GM18517 (cell line): ENCODE measurements around the gene HTR4.
"Not testable (repeated sequence)": the region's sequence is repeated elsewhere in the genome, so short reads cannot be mapped to it uniquely, and the experiment has no call there.

Experiments used
- ATAC-seq: cut with Tn5 transposase; IDR thresholded peaks from one replicate; pipeline ENCODE4 v1.9.1; 2021; ENCODE audit warnings: mild to moderate bottlenecking, moderate library complexity; ENCODE audit not compliant: unreplicated experiment

HTR4 gene, protein sequence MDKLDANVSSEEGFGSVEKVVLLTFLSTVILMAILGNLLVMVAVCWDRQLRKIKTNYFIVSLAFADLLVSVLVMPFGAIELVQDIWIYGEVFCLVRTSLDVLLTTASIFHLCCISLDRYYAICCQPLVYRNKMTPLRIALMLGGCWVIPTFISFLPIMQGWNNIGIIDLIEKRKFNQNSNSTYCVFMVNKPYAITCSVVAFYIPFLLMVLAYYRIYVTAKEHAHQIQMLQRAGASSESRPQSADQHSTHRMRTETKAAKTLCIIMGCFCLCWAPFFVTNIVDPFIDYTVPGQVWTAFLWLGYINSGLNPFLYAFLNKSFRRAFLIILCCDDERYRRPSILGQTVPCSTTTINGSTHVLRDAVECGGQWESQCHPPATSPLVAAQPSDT

DNA sequence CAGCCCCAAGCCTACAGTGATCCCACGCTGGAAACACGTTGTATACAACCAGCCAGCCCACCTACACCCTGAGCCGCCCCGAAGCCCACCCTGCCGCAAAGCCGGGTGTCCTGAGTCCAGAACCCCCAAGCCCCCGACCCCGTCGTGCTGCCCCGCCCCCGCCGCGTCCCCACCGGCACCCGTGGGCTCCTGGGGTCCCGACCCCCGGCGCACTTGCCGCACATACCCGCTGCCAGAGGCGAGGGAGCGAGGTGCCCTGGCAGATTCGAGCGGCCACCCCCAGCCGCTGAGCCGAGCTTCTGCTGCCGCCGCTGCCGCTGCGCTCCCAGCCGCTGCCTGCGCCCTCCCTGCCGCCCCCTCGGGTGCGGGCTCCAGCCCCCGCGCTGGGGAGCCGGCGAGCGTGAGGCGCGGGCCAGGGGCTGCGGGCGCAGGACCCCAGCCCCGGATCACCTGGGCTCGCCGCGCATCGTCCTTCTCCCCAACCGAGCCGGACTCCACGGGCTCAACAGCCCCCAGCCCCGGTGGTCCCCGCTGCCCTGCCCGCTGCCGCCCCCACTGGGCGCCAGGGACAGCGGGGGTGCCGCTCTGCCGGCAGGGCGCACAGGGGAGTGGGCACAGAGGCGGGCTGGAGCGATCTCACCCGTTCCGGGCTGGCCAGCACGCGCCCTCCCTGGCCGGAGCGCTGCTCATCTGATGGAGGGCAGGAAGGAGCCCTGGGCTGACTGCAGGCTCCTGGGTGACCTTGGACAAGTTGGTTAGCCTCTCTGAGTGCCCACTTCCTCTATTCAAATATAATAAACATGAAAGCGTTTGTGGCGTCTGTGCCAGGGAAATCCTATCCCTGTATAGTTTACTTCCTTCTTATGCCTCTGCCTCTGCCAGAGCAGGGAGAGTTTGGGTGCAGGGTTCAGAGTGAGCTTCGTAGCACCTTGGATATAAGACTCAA lies at the start of gene HTR4:
Gene HTR4 (minus strand): TSS at position 692 of the 946 bp plus-strand sequence. CDS start 17,513 bp downstream, outside the sequence.
- ATAC-seq, result no peak

DNA sequence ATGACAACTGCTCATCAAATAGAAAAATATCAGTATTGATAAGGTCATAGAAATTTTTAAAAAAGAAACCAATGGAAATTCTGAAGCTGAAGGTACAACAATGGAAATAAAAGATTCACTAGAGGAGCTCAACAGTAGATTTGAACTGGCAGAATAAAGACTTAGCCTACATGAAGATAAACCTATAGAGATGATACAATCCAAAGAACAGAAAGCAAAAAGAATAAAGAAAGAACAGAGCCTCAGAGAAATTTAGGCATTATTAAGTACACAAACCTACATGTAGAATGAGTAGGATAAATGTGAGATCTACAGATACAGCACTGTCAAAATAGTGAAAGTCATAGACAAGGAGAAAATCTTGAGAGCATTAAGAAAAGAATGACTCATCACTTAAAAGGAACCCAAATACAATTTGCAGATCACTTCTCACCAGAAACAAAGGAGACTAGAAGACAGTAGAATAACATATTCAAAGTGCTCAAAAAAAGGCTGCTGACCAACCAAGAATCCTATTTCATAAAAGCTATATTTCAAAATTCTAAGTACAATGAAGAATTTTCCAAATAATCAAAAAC lies 47.8 kb upstream of the HTR4 start:
- ATAC-seq, result no peak

DNA sequence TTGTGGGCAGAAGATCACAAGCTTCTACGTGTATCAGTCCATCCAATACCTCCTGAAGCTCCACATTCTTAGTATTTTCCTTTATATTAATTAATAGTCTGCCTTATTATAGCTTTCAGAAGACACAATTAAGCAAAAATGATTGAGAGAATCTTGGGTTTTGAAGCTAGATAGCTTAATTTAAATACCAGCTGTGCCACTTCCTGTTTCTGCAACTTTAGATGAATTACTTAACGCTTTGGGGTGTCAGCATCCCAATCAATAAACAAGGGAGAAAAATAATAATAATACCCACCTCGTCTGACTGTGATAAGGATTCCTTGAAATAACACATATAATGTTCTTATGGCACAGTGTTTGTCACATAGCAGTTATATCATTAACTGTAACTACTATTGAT lies 44.7 kb upstream of the HTR4 start:
- no peak for ATAC-seq

DNA sequence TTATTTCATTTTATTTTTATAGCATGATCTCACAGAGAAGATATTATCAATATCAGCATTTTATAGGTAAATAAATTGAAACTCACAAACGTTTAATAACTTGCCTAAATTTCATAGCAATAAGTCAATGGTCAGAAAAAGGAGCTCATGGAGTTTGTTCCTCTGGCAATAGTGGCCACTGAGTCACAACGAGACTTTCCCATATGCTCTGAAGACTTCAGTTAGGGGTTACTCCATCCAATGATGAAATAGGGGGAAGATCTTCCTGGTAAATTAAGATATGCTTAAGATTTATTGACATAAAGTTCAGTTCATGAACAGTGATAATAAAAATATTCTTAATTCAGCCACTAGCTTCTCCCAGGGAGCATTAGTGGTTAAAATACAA lies 43.5 kb upstream of the HTR4 start:
- no peak for ATAC-seq

DNA sequence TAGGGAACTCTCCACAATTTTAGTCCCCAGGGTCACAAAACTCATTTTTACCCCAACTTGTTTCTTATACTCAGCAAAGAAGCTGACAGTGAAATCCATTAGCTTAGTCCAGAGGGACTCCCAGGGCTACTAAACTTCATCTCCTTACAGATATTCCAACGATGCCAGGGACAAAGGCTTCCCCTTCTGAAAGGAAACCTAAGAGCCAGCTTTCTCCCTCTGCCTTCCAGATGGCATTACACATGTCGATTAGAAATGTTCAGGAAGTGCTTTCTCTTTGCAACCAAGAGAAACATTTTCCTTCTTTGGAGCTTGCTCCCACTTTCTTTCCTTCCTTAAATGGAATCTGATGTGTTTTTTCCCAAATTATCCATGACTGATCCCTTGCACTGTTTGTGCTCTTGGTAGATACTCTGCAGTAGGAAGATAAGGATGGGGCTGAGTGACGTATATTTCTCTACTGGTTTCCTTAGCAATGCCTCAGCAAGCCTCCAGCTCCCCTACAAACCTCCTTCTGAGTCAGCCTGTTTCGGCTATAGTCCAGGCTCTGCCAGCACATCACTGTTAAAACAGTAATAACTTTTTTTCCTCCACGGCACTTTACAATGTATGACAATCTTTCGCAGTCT lies 43.0 kb upstream of the HTR4 start:
- ATAC-seq, result no peak

DNA sequence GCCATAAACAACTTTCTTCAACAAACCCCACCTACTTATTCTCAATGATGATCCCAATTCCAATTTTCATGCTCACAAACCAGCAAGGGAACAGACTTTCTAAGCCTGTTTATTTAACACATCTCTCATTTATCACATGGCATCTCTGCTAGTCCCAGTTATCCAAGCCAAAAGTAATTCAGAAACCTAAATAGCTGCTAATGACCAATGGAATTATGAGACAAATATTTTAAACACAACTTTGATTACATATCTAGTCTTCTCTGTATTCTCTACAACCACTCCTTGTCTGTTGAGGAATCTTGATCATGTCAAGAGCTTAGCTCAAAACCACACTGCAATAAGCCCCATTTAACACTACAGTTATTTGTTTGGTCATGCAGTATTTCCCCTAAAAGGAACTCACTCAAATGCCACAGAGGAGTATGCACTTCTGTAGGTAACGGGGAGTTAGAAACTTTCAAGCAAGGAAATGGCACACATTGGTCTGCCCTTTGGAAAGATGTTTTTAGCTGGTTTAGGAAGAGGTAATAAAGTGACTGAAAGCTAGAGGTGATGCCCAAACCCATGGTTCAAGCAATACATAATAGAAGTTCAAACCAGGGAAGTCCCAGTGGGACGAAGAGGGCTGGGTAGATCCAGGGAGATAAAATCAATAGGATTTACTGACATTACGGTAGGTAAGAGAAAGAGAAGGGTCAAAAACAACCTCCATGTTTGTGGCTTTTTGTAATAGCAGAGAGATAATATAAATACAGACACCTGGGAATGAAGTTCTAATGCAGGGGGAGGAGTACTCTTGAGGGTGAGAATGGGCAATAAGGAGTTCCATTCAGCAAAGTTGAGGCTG lies 42.1 kb upstream of the HTR4 start:
- ATAC-seq, result no peak

DNA sequence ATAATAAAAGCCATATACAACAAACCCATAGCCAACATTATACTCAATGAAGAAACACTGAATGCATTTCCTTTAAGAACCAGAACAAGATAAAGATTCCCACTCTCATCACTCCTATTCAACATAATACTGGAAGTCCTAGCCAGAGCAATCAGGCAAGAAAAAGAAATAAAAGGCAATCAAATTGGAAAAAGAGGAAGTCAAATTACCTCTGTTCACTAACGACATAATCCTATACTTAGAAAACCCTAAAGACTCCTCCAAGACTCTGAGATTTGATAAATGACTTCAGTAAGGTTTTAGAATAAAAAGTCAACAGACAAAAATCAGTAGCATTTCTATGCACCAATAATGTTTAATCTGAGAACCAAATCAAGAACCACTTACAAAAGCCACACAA lies 36.6 kb upstream of the HTR4 start:
- ATAC-seq, result no peak

DNA sequence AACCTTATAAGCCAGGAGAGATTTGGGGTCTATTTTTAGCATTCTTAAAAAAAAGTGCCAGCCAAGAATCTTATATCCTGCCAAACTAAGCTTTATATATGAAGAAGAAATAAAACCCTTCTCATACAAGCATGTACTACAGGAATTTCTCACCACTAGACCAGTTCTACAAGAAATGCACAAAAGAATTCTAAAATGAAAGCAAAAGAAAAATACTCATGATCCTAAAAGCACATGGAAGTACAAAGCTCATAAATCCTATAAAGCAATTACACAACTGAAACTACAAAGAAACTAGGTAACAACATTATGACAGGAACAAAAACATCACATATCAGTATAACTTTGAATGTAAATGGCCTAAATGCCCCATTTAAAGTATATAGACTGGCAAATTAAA lies 34.5 kb upstream of the HTR4 start:
- ATAC-seq, result no peak

DNA sequence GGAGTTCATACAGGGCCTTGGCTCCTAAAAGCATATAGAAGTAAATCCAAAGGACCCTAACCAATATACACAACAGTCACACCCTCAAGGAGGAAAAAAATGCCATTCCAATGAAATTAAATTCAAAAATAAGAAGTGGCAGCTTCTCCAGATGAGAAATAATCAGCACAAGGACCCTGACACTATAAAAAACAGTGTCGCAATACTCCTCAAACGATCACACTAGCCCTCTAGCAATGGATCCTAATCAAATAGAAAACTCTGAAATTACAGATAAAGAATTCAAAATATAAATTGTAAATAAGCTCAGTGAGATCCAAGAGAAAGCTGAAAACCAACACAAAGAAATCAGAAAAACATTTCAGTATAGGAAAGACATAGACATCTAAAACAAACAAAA lies 33.5 kb upstream of the HTR4 start:
- no peak for ATAC-seq

DNA sequence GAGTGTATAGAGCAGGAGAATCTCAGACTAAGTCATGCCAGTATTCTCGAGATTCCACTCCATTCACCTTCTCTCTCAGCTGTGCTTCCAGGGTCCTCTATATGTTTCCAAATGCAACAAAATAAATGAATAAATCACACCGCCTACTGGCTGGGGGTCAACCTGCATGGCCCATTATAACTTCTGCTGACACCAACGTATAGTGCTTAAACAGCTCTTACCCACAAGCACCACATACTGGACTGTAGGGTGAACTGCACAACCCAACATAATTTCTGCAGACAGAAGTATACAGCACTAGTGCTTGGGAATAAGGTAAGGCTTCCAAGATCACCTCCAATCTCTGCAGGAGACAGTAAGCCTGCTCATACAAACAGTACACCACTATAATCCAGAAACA lies 33.1 kb upstream of the HTR4 start:
- peak; percentile 97 for ATAC-seq

DNA sequence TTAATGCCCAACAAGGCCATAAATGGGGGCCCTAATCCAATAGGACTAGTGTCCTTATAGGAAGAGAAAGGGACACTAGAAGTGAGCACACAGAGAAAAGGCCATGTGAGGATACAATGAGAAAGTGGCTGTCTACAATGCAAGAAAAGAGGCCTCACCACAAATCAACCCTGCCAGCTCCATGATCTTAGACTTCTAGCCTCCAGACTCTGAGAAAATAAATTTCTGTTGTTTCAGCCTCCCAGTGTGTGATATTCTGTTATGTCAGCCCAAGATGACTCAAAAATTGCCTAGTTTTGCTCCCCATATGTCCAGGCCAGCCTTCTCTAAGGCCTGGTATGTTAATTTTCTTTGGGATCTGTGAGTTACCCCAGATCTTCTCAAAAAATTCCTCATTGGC lies 32.3 kb upstream of the HTR4 start:
- ATAC-seq, result no peak

DNA sequence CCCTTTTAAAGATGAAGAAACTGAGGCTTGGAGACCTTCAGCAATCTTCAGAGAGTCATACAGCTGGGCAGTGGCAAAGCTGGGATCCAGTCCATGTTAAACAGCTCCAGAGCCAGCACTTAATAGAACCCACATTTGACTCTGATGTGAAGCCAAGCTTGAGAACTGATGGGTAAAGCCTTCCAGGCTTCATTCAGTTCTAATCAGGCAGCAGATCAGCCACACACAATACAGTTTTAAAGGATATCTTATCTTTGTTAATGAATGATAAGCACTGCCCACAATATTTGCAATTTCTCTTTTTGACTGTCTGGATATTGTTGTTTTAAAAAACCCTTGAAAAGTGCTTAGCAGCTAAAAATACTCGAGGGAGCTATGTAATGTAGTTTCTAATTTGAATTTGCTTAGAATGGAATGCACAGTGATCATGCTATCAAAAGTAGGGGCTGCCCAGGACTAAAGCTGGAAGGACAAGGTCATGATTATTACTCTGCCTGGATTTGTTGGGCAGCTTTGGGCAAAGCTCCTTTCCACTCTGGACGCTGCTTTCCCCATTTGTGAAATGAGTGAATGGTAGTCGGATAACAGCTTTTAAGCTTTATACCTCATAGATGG lies 31.3 kb upstream of the HTR4 start:
- ATAC-seq, result no peak

DNA sequence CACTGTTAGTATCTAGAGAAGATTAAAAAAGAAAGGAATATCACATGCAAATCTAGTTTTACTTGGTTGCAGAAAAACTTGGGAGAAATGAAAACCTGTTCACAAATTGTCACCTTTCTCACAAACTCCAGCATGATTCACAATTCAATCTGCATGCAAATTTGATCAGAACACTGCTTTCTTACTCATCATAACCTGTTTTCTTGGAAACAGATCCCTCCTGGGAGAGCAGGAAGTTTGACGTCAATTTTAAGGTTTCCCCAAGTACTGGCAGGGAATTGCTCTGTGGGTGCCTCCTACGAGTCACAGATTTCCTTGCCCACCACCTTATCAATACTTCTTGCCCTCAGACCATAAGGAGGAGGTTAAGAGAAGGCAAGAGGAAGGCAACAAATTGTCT lies 30.2 kb upstream of the HTR4 start:
- no peak for ATAC-seq

DNA sequence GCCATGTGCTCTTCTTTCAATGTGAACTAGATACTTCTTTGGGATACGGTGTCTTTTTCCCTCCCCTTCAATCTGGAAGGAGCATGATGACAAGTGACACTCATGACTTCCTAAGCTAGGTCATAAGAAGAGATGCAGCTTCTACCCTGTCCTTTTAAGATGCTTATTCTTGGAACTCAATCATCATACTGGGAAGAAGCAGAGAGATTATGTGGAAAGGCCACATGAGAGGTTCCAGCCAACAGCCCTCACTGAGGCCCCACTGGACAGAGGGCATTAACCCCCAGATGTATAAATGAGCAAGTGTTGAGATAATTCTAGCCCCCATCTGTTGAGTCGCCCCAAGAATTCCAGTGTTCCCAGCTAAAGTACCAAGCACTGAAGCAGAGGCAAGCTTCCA lies 29.3 kb upstream of the HTR4 start:
- no peak for ATAC-seq

DNA sequence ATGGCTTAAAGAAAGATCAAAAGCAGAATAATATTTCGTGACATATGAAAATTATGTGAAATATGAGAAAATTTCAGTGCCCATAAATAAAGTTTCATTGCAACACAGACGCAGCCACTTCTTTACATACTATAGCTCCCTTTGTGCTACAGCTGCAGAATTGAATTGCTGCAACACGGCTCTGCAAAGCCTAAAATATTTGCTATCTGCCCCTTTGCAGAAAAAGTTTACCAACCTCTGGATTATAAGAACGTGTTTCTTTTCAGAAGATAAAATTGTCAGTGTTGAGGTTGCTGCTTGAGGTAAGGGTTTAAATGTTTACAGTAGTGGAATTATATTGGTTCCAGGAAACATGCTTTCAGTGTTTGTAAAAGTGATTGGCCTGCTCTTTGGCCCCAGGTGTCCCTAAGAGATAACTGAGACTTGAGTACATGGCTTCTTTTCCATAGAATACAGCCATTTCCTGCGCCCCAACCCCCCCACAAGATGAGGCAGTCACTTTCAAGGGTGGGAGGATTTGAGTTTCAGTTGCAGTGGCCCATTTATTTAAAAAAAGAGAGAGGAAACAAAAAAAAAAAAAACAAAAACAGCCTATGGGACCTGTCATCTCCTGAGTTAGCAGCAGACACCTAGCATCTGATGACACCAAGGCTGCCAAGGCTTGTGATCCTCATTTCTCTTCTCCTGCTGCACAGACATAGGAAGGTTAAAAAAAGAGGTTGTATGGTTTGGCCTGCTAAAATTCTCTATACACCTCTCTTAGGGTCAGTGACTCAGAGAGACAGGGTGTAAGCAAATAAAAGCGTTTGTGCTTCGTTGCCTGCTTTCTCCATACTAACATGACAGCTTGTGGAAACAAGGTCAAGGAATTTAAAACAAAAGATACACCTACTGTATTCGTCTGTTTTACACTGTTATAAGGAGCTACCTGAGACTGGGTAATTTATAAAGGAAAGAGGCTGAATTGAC lies 28.0 kb upstream of the HTR4 start:
- no peak for ATAC-seq

DNA sequence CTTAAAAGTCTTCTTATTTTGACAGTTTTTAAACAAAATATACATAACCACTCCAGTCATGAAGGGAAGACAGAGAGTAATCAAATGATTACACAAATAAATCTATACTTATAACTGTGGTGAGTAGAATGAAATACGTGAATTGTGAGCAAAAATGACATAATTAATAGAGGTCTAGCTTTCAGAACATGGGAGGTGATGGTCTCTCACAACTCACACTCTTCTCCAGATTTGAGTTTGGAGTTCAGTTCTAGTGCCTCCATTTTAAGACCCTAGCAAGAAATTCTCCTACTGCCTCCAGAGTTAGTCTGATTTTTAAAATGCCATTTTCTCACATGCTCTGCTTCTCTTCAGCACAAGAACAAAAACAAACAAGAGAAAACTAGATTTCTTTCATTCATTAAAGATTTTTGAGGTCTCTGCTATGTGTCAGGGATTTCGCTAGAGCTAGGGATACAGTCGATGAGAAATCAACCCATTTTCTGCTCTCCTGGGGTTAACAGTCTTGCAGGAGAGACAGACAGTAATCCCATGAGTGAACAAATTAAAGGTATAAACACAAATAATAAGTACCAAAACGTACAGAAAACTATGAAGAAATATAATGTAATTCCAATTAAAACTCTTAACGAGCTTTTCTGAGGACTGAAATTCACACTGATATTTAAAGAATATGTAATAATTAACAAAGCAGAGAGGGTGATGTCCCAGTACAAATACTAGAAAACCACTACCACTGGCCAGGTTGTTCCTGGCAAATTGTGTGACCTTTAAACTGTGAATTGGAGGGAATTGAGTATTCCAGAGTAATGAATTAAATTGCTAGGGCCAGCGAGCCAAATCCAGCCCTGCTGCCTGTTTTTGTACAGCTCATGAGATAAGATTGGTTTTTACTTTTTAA lies 27.1 kb upstream of the HTR4 start:
- ATAC-seq, result no peak

DNA sequence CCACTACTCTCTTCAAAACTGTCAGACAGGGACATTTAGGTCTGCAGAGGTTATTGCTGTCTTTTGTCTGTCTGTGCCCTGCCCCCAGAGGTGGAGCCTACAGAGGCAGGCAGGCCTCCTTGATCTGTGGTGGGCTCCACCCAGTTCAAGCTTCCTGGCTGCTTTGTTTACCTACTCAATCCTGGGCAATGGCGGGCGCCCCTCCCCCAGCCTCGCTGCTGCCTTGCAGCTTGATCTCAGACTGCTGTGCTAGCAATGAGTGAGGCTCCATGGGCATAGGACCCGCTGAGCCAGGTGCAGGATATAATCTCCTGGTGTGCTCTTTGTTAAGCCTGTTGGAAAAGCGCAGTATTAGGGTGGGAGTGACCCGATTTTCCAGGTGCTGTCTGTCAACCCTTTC lies 19.4 kb upstream of the HTR4 start:
- not testable (repeated sequence) for ATAC-seq

DNA sequence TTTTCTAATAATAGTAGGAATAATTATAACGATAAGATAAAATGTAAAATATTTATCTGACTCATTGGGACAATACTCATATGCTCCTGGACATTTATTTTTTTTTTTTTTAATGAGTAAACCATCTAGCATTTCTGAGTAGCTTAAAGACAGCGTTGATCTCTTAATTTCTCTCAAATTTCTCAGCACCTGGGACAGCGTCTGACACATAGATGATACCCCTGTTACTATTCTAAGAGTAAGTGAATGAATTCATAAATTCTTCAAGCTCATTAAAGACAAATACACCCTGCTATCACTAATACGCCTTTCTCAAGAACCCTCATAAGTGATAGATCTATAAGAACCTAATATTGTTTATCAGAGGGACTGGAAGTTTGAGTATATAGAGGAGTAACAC lies 12.0 kb upstream of the HTR4 start:
- ATAC-seq, result no peak
